Mesenchymal stem cell (in vitro differentiated cells and primary cell): ENCODE data around the gene C19orf18.

Source experiments
- DNase-seq: peaks from one replicate; pipeline ENCODE4 v3.0.0-alpha.2; 2013
- H2AFZ ChIP-seq: one replicate; pipeline ENCODE4 v1.6.1; 2013; ENCODE audit warnings: low read depth, mild to moderate bottlenecking, control low read depth, inconsistent platforms, low read length, moderate library complexity
- H2AK5ac ChIP-seq: 2 replicates; pipeline ENCODE4 v1.6.1; 2013; ENCODE audit warnings: low read length, moderate library complexity, mild to moderate bottlenecking, inconsistent platforms; ENCODE audit not compliant: severe bottlenecking
- H2BK120ac ChIP-seq: one replicate; pipeline ENCODE4 v1.6.1; 2013; ENCODE audit warnings: low read depth, mild to moderate bottlenecking, inconsistent platforms, low read length, moderate library complexity
- H2BK12ac ChIP-seq, 2 experiments: one replicate each; pipeline ENCODE4 v1.6.1; 2013; ENCODE audit warnings: inconsistent platforms in 2 of 2, low read length in 2 of 2, mild to moderate bottlenecking in 2 of 2, moderate library complexity in 2 of 2, control low read depth in 1 of 2
- H2BK15ac ChIP-seq: one replicate; pipeline ENCODE4 v1.6.1; 2013; ENCODE audit warnings: mild to moderate bottlenecking, low read depth, inconsistent platforms; ENCODE audit not compliant: poor library complexity, severe bottlenecking
- H2BK5ac ChIP-seq: 2 replicates; pipeline ENCODE4 v1.6.1; 2013; ENCODE audit warnings: low read depth, mild to moderate bottlenecking, low read length, control low read depth, inconsistent platforms; ENCODE audit not compliant: poor library complexity, severe bottlenecking
- H3K14ac ChIP-seq, 2 experiments: one replicate each; pipeline ENCODE4 v1.6.1; 2013; ENCODE audit warnings: inconsistent platforms in 2 of 2, low read length in 2 of 2, control low read depth in 1 of 2, mild to moderate bottlenecking in 1 of 2, moderate library complexity in 1 of 2
- H3K18ac ChIP-seq, 2 experiments: one replicate each; pipeline ENCODE4 v1.6.1; 2013; ENCODE audit warnings: inconsistent platforms in 2 of 2, low read length in 2 of 2, control low read depth in 1 of 2, low read depth in 1 of 2, mild to moderate bottlenecking in 1 of 2
- H3K23ac ChIP-seq, 2 experiments: one replicate each; pipeline ENCODE4 v1.6.1; 2013; ENCODE audit warnings: inconsistent platforms in 2 of 2, low read length in 2 of 2, mild to moderate bottlenecking in 2 of 2, moderate library complexity in 2 of 2, control low read depth in 1 of 2
- H3K27ac ChIP-seq: 2 replicates; pipeline ENCODE4 v1.5.1; 2013; ENCODE audit warnings: mild to moderate bottlenecking, moderate library complexity, low read length, control low read depth, inconsistent platforms; ENCODE audit not compliant: poor library complexity, severe bottlenecking
- H3K27me3 ChIP-seq, 2 experiments: 2 replicates each; pipeline versions ENCODE4 v1.6.1 to v1.7.0; 2013; ENCODE audit warnings: low read length in 2 of 2, mild to moderate bottlenecking in 2 of 2, moderate library complexity in 2 of 2, control low read depth in 1 of 2, inconsistent platforms in 1 of 2; ENCODE audit not compliant: control insufficient read depth in 1 of 2, insufficient read depth in 1 of 2
- H3K36me3 ChIP-seq, 2 experiments: 2 replicates each; pipeline versions ENCODE4 v1.6.1 to v1.7.0; 2013; ENCODE audit warnings: low read length in 2 of 2, control low read depth in 1 of 2, inconsistent platforms in 1 of 2, low read depth in 1 of 2, mild to moderate bottlenecking in 1 of 2; ENCODE audit not compliant: insufficient read depth in 2 of 2, control insufficient read depth in 1 of 2
- H3K4ac ChIP-seq, 2 experiments: one replicate each; pipeline ENCODE4 v1.6.1; 2013; ENCODE audit warnings: inconsistent platforms in 2 of 2, low read length in 2 of 2, mild to moderate bottlenecking in 2 of 2, moderate library complexity in 2 of 2, control low read depth in 1 of 2, low read depth in 1 of 2
- H3K4me1 ChIP-seq: 2 replicates; pipeline ENCODE4 v1.6.1; 2013; ENCODE audit warnings: low read depth, low read length, control low read depth; ENCODE audit not compliant: control insufficient read depth, insufficient read depth
- H3K4me2 ChIP-seq: 2 replicates; pipeline ENCODE4 v1.6.1; 2013; ENCODE audit warnings: low read length, mild to moderate bottlenecking, inconsistent platforms; ENCODE audit not compliant: poor library complexity, severe bottlenecking
- H3K4me3 ChIP-seq, 2 experiments: 2 replicates each; pipeline versions ENCODE4 v1.5.1 to v1.7.0; 2013; ENCODE audit warnings: low read length in 2 of 2, mild to moderate bottlenecking in 2 of 2, control low read depth in 1 of 2, low read depth in 1 of 2; ENCODE audit not compliant: insufficient read depth in 1 of 2
- H3K79me1 ChIP-seq: replicated peaks from 2 replicates; pipeline ENCODE4 v1.6.1; 2013; ENCODE audit warnings: mild to moderate bottlenecking, control low read depth, low read length, inconsistent platforms; ENCODE audit not compliant: poor library complexity, severe bottlenecking
- H3K9ac ChIP-seq: 2 replicates; pipeline ENCODE4 v1.7.0; 2013; ENCODE audit warnings: mild to moderate bottlenecking, low read length, moderate library complexity
- H3K9me3 ChIP-seq: 2 replicates; pipeline ENCODE4 v1.7.0; 2013; ENCODE audit warnings: mild to moderate bottlenecking, low read length; ENCODE audit not compliant: control insufficient read depth
- H4K8ac ChIP-seq: one replicate; pipeline ENCODE4 v1.6.1; 2013; ENCODE audit warnings: inconsistent platforms, mild to moderate bottlenecking, low read length, moderate library complexity
- H4K91ac ChIP-seq: one replicate; pipeline ENCODE4 v1.6.1; 2013; ENCODE audit warnings: mild to moderate bottlenecking, low read length, inconsistent platforms
- WGBS: methylation state at CpG from one replicate; pipeline ENCODE4 v1.1.7; 2013; ENCODE audit warnings: mixed read lengths; 5-methylcytosine and 5-hydroxymethylcytosine counted together

The C19orf18 gene

GRCh38 chr19:57949296-57949695 lies 25.0 kb downstream of the C19orf18 start:
- Histone ChIP-seq H4K91ac (no peak overlapping the region), H2AK5ac (no peak overlapping the region), H3K9ac (no peak overlapping the region), H3K23ac (no peak overlapping the region), H3K9me3 (peaks cover 27% of the 10 kb centered on the region), H2BK120ac (no peak overlapping the region), H3K79me1 (peaks cover 14% of the 10 kb centered on the region), H2AFZ (no peak overlapping the region), H3K4me3 (no peak overlapping the region), H2BK15ac (no peak overlapping the region), H2BK12ac (no peak overlapping the region), H3K18ac (no peak overlapping the region), H3K4me1 (peaks cover 7% of the 10 kb centered on the region), H3K27ac (no peak overlapping the region), H3K4ac (no peak overlapping the region), H3K4me2 (no peak overlapping the region), H4K8ac (no peak overlapping the region), H3K14ac (no peak overlapping the region), H3K36me3 (peaks cover under 1 to 4% of the 10 kb centered on the region in 2 experiments), H3K27me3 (no peaks in the 10 kb centered on the region), H2BK5ac (no peak overlapping the region)
- WGBS, result 95% methylated on average over 24 of the region's 24 CpGs
- DNase-seq, result no peak

DNA sequence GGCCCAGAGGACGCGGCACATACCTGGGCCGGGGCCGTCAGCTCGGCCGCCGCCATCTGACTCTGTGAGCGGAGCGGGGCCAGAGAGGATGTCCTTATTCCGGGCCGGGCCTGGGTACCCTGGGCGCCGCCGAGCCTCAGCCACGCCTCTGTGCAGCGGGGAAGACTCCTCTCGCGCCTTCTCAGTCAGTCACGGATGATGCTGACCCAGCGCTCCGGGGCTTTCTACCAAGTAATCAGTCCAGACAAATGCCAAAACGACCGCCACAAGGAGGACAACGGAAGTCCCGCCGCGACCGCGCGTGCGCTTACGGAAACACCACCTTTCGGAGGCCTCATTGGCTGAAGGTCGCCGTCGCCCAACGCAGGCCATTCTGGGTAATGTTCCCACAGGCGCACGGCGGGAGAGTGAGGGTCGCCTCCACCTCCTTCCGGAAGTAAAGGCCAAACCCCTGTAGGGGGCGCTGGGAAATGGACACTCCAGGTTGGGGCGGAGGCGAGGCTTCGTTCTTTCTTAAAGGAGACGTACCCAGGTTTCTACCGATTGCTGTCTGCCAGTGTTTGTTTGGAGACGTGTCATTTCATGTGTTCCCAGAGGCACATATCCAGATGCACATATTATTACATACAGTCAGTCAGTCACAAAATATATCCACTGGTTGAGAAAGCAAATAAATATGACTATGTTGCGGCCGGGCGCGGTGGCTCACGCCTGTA lies 26.8 kb downstream of the C19orf18 start, which contains the start of gene ZNF256:
Gene ZNF256, minus strand, starts transcription at position 288 of the 716 bp plus-strand sequence. Its CDS starts 232 bp downstream, at position 56.
- H3K4me1 ChIP-seq, result peaks cover 7% of the 10 kb centered on the region
- peak within 1 kb of the TSS; percentile 77 for H3K27ac ChIP-seq
- no peak within 1 kb of the TSS for H3K23ac ChIP-seq
- H2AK5ac ChIP-seq, result no peak within 1 kb of the TSS
- peak within 1 kb of the TSS; percentile 94 for H3K9ac ChIP-seq
- no peaks in the 10 kb centered on the region for H3K27me3 ChIP-seq
- peak within 1 kb of the TSS; percentile 45 for H4K91ac ChIP-seq
- H2BK120ac ChIP-seq, result peak within 1 kb of the TSS; percentile 24
- peak within 1 kb of the TSS in 1 of 2 experiments; percentile 26 for H3K14ac ChIP-seq
- peak within 1 kb of the TSS; percentile 95 to 96 for H3K4me3 ChIP-seq
- DNase-seq, result peak; percentile 95
- peak within 1 kb of the TSS; percentile 32 to 75 for H3K4ac ChIP-seq
- H2AFZ ChIP-seq, result peak within 1 kb of the TSS; percentile 60
- H3K9me3 ChIP-seq, result peaks cover 31% of the 10 kb centered on the region
- H3K79me1 ChIP-seq, result peaks cover 28% of the 10 kb centered on the region
- H3K36me3 ChIP-seq, result peaks cover 18 to 19% of the 10 kb centered on the region in 2 experiments
- no peak within 1 kb of the TSS for H2BK5ac ChIP-seq
- no peak within 1 kb of the TSS for H2BK15ac ChIP-seq
- peak within 1 kb of the TSS; percentile 85 for H4K8ac ChIP-seq
- 9% methylated on average over 53 of the region's 54 CpGs for WGBS
- H3K18ac ChIP-seq, result peak within 1 kb of the TSS; percentile 84 to 90
- H3K4me2 ChIP-seq, result peak within 1 kb of the TSS; percentile 87
- no peak within 1 kb of the TSS for H2BK12ac ChIP-seq

DNA sequence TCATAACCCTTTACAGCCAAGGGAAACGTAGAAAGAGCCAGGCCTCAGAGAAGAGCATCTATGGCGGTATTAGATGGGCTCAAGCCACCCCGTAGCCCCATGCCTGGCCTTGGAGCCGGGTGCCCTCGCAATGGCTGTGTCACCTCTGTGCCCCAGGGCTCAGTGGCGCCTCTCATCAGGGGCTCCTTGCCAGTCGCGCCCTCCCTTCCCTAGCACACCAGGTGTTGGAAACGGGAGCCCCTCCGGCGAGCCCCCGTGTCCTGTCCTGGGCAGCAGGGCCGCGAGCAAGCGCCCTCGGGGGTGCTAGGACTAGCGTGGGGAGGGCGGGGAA lies 27.3 kb downstream of the C19orf18 start:
- WGBS, result 1% methylated on average over 14 of the region's 18 CpGs
- H3K14ac ChIP-seq, result peak overlapping the region in 1 of 2 experiments; percentile 26
- H3K79me1 ChIP-seq, result peaks cover 33% of the 10 kb centered on the region
- no peak overlapping the region for H3K23ac ChIP-seq
- peaks cover 23 to 25% of the 10 kb centered on the region in 2 experiments for H3K36me3 ChIP-seq
- peaks cover 36% of the 10 kb centered on the region for H3K9me3 ChIP-seq
- H3K27ac ChIP-seq, result no peak overlapping the region
- no peak overlapping the region for H2BK12ac ChIP-seq
- peak; percentile 7 for DNase-seq
- peak overlapping the region; percentile 85 for H4K8ac ChIP-seq
- peak overlapping the region; percentile 45 for H4K91ac ChIP-seq
- H3K4me3 ChIP-seq, result peak overlapping the region; percentile 95 to 96
- peak overlapping the region; percentile 84 to 90 for H3K18ac ChIP-seq
- H2AFZ ChIP-seq, result peak overlapping the region; percentile 60
- no peak overlapping the region for H2BK5ac ChIP-seq
- peaks cover 7% of the 10 kb centered on the region for H3K4me1 ChIP-seq
- no peak overlapping the region for H2BK15ac ChIP-seq
- H3K9ac ChIP-seq, result peak overlapping the region; percentile 94
- no peak overlapping the region for H2AK5ac ChIP-seq
- peak overlapping the region; percentile 87 for H3K4me2 ChIP-seq
- peak overlapping the region; percentile 32 to 75 for H3K4ac ChIP-seq
- no peaks in the 10 kb centered on the region for H3K27me3 ChIP-seq
- H2BK120ac ChIP-seq, result peak overlapping the region; percentile 24

DNA sequence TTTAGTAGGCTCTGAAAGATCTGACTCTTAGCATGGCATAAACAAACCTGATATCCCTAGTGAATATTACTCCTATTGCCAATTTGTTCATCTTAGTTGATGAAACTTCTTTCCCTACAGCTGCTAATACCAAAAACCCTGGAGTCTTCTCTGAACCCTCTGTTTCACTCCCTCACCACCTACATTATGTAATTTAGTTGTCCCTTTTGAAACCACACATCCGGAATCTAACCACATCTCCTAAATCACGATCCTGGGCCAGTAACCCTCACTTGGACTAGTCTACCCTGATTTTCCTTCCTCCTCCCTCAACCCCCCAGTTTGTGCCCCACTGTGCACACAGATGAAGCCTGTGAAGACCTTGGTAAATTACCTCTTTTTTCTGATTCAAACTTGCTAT lies 28.0 kb downstream of the C19orf18 start:
- H3K4me3 ChIP-seq, result peak overlapping the region in 1 of 2 experiments; percentile 95
- no peak overlapping the region for H4K91ac ChIP-seq

More for the DNA sequence above, 28.0 kb downstream of the C19orf18 start:
- H3K4me2 ChIP-seq, result peak overlapping the region; percentile 87
- H3K27ac ChIP-seq, result no peak overlapping the region
- 98% methylated on average over 2 of the region's 2 CpGs for WGBS
- no peak overlapping the region for H2BK12ac ChIP-seq
- no peak overlapping the region for H3K14ac ChIP-seq
- no peak overlapping the region for H4K8ac ChIP-seq
- no peak overlapping the region for H2BK5ac ChIP-seq
- H2BK15ac ChIP-seq, result no peak overlapping the region
- DNase-seq, result no peak
- H3K36me3 ChIP-seq, result peaks cover 26 to 31% of the 10 kb centered on the region in 2 experiments
- H3K27me3 ChIP-seq, result no peaks in the 10 kb centered on the region
- H3K4ac ChIP-seq, result no peak overlapping the region
- peaks cover 34% of the 10 kb centered on the region for H3K79me1 ChIP-seq
- no peak overlapping the region for H3K23ac ChIP-seq
- H2AK5ac ChIP-seq, result no peak overlapping the region
- H3K18ac ChIP-seq, result no peak overlapping the region
- H2AFZ ChIP-seq, result no peak overlapping the region
- peaks cover 7% of the 10 kb centered on the region for H3K4me1 ChIP-seq
- H2BK120ac ChIP-seq, result no peak overlapping the region
- H3K9ac ChIP-seq, result peak overlapping the region; percentile 94
- peaks cover 39% of the 10 kb centered on the region for H3K9me3 ChIP-seq
